ENCODE measurements around the gene NRG2. TPM values are rescaled to one million over a fixed set of nuclear protein-coding genes. Genes with fewer than 3 reads are reported as not detected.

Gene NRG2
- total and polyA plus RNA-seq, 2 donors (not counting 3 experiments of a cell fraction or from before 2014, with no cell fraction given) = 0.26 to 0.42 TPM

DNA sequence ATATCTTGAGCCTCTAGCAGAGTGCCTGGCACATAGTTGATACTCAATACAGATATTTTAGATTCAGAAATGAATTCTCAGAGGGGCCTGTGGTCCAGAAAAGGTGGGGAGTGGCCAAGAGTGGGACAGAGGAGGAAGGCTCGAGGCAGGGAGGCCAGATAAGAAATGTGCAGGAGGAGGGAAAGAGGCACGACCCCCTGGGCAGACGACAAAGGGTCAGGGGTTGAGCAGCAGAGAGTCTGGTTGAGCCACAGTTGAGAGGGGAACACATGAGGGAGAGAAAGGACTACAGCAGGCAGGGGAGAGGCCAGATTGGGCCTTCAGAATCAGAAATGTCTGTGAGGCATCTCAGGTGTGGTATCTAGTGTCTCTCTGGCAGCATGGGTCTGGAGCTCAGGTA, 158.4 kb downstream of the NRG2 start:
- Histone ChIP-seq H3K4me2 (ENCODE audit: insufficient read depth, low read length) (no peak overlapping the region), H3K36me3 (ENCODE audit: control insufficient read depth in 2 of 2, extremely low read depth in 1 of 2, insufficient read depth in 2 of 2, low read length in 2 of 2) (no peaks in the 10 kb centered on the region), H3K79me2 (ENCODE audit: control insufficient read depth, insufficient read depth, low read length) (no peaks in the 10 kb centered on the region), H3K4me1 (ENCODE audit: control insufficient read depth, extremely low read depth, insufficient read depth, low read length) (no peaks in the 10 kb centered on the region), H4K20me1 (replicated peaks; ENCODE audit: control insufficient read depth, extremely low read depth, insufficient read depth, low read length) (no peaks in the 10 kb centered on the region), H3K9me1 (replicated peaks; ENCODE audit: control insufficient read depth, extremely low read depth, insufficient read depth, low read length) (no peaks in the 10 kb centered on the region), H3K9ac (replicated peaks; ENCODE audit: extremely low read depth, insufficient read depth, low read length) (no peak overlapping the region), H2AFZ (ENCODE audit: low read depth, low read length) (no peak overlapping the region), H3K27me3 (ENCODE audit: control insufficient read depth in 2 of 2, insufficient read depth in 2 of 2, low read length in 2 of 2) (peaks cover 2 to 8% of the 10 kb centered on the region in 2 experiments), H3K27ac (ENCODE audit: insufficient read depth, low read depth, low read length) (no peak overlapping the region), H3K4me3 (replicated peaks in 1 of 3; ENCODE audit: insufficient read depth in 1 of 3, low read depth in 1 of 3, low read length in 3 of 3) (no peak overlapping the region), H3K9me3 (replicated peaks; ENCODE audit: control insufficient read depth, insufficient read depth, low read length) (no peaks in the 10 kb centered on the region)
- FAIRE-seq (no peak), DNase-seq (ENCODE audit: low read depth, low spot score) (no peak)
- POLR2A ChIA-PET = no interaction called here
- TF ChIP-seq, protein P1, sequence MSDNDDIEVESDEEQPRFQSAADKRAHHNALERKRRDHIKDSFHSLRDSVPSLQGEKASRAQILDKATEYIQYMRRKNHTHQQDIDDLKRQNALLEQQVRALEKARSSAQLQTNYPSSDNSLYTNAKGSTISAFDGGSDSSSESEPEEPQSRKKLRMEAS (IDR thresholded peaks at IDR 0.05; ENCODE audit: insufficient read depth, insufficient read length) = no peak
- TF ChIP-seq MYC (IDR thresholded peaks at IDR 0.05; ENCODE audit: low read depth, low read length) (no peak), GATA2 (IDR thresholded peaks at IDR 0.05; ENCODE audit: insufficient read depth, insufficient read length, low read depth, low read length) (no peak), JUN (IDR thresholded peaks at IDR 0.05; ENCODE audit: borderline replicate concordance, insufficient read depth, insufficient read length, low read depth) (no peak), POLR2A (IDR thresholded peaks at IDR 0.05; ENCODE audit: low read depth, low read length) (no peak), POLR2AphosphoS5 (IDR thresholded peaks at IDR 0.05; ENCODE audit: insufficient read depth, low read depth, low read length) (no peak), EZH2 (IDR thresholded peaks at IDR 0.05; ENCODE audit: borderline replicate concordance, low read depth, low read length, severe bottlenecking) (no peak), FOS (IDR thresholded peaks at IDR 0.05; ENCODE audit: borderline replicate concordance, insufficient read depth, low read length) (no peak)
- TF ChIP-seq, protein P2, sequence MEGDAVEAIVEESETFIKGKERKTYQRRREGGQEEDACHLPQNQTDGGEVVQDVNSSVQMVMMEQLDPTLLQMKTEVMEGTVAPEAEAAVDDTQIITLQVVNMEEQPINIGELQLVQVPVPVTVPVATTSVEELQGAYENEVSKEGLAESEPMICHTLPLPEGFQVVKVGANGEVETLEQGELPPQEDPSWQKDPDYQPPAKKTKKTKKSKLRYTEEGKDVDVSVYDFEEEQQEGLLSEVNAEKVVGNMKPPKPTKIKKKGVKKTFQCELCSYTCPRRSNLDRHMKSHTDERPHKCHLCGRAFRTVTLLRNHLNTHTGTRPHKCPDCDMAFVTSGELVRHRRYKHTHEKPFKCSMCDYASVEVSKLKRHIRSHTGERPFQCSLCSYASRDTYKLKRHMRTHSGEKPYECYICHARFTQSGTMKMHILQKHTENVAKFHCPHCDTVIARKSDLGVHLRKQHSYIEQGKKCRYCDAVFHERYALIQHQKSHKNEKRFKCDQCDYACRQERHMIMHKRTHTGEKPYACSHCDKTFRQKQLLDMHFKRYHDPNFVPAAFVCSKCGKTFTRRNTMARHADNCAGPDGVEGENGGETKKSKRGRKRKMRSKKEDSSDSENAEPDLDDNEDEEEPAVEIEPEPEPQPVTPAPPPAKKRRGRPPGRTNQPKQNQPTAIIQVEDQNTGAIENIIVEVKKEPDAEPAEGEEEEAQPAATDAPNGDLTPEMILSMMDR (IDR thresholded peaks at IDR 0.05; ENCODE audit: extremely low read depth in 1 of 2, insufficient read depth in 1 of 2, low read depth in 1 of 2, low read length in 2 of 2) = no peak
- BruUV-seq (replicated peaks) = no TSS peak
- dilution Hi-C loops (cut with MboI; ENCODE audit: extremely low pct_ligation_motif_present, low sequenced_read_pairs) (no loop called here), intact Hi-C loops (cut with micrococcal nuclease) (no loop called here)
- CTCF ChIA-PET = interaction anchor here (1.4 to 2.2 kb wide), 2 partner anchors 97 to 120 kb away, joined by 3 to 7 read pairs; no protein-coding TSS in a partner anchor

Measured in endothelial cell of umbilical vein (primary cell).